WERI-Rb-1 (cell line): ENCODE results near the gene TREX2.

Experiments used
- DNase-seq: peaks from one replicate; pipeline ENCODE4 v3.0.0-alpha.2; 2020
- H3K27ac ChIP-seq: fragments of 250-450 bp; sonication (Bioruptor Pico); 2 replicates; pipeline ENCODE4 v1.5.1; 2020; ENCODE audit warnings: mild to moderate bottlenecking, moderate library complexity
- H3K27me3 ChIP-seq: fragments of 250-450 bp; sonication (Bioruptor Pico); 2 replicates; pipeline ENCODE4 v1.5.1; 2021; ENCODE audit warnings: mild to moderate bottlenecking, low read depth, moderate library complexity; ENCODE audit not compliant: insufficient read depth, severe bottlenecking
- H3K36me3 ChIP-seq: fragments of 250-450 bp; sonication (Bioruptor Pico); 2 replicates; pipeline ENCODE4 v1.5.1; 2020; ENCODE audit warnings: mild to moderate bottlenecking, moderate library complexity
- H3K4me3 ChIP-seq: 2 replicates; pipeline ENCODE4 v1.5.1; 2011; ENCODE audit warnings: low read depth, mild to moderate bottlenecking, control low read depth, low read length
- H3K9me3 ChIP-seq: fragments of 250-450 bp; sonication (Bioruptor Pico); 2 replicates; pipeline ENCODE4 v1.5.1; 2021; ENCODE audit warnings: mild to moderate bottlenecking, moderate library complexity; ENCODE audit not compliant: severe bottlenecking
- CTCF ChIP-seq: IDR thresholded peaks from 2 replicates; pipeline ENCODE4 v1.5.1; 2011; ENCODE audit warnings: low read depth, mild to moderate bottlenecking, control low read depth, inconsistent platforms, low read length

Gene TREX2

GRCh38 chrX:153448556-153449367 is 2.9 kb upstream of the TREX2 start:
- DNase-seq = no peak
- no peak for TF ChIP-seq CTCF
- Histone ChIP-seq H3K36me3 (peaks cover 9% of the 10 kb centered on the region), H3K27me3 (peaks cover 23% of the 10 kb centered on the region), H3K9me3 (no peaks in the 10 kb centered on the region), H3K27ac (no peak overlapping the region), H3K4me3 (no peak overlapping the region)

- Histone ChIP-seq H3K36me3 (peaks cover 9% of the 10 kb centered on the region), H3K27me3 (peaks cover 23% of the 10 kb centered on the region), H3K27ac (no peak overlapping the region), H3K9me3 (no peaks in the 10 kb centered on the region), H3K4me3 (no peak overlapping the region)
- TF ChIP-seq CTCF = no peak
- DNase-seq = no peak
These were observed 1.7 kb upstream of the TREX2 start for GRCh38 chrX:153447581-153447960.

GRCh38 chrX:153446950-153447580 is 1.2 kb upstream of the TREX2 start:
- Histone ChIP-seq H3K36me3 (peaks cover 9% of the 10 kb centered on the region), H3K27ac (no peak overlapping the region), H3K27me3 (peaks cover 20% of the 10 kb centered on the region), H3K4me3 (no peak overlapping the region), H3K9me3 (no peaks in the 10 kb centered on the region)
- TF ChIP-seq CTCF = no peak
- DNase-seq = no peak

DNA sequence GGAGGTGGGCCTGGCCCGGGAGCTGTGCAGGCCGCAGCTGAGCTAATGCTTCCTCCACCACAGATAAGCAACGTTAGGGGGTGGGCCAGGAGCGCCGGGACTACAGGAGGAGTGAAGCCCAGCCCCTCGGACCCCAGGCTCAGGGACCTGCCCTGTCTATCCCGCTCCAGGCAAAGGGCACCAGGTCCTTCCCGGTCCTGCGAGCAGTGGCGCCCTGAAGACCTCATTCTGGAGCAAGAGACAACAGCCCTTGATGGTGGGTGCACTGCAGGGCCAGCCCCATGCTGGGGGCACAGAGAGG is 730 bp upstream of the TREX2 start:
- no peak for DNase-seq
- no peak overlapping the region for H3K27ac ChIP-seq
- no peak for TF ChIP-seq CTCF
- H3K27me3 ChIP-seq = peaks cover 20% of the 10 kb centered on the region
- no peak overlapping the region for H3K4me3 ChIP-seq
- peaks cover 9% of the 10 kb centered on the region for H3K36me3 ChIP-seq
- no peaks in the 10 kb centered on the region for H3K9me3 ChIP-seq

DNA sequence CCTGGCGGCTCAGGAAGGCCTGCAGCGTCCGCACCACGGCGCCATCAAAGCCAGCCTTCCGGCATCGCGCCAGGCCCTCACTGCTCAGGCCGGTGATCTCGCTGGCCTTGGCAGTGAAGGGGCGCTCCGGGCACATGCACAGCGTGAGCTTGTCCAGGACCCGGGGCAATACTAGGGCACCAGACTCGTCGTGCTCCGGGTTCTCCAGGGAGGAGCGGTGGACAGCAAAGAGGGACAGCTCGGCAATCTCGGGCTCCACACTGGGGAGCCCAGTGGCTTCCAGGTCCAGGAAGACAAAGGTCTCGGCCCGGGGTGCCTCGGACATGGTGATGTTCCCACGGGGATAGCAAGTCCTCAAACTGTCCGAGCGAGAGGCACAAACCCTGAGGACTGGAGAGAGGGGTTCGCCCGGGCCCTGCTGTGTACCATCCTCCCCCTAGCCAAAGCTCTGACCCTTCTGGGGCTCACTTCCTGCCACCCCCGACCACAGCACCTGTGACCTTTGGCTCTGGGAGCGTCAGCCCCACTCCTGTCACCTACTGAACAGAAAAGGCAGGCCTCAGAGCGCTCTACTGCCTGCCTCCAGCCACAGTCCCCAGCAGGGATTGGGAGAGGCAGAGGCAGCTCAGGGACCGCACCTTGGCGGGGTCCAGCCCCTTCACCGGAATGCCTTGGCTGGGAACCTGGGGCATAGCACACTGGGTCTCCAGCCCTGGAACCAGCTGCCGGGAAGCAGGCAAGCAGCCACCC is 575 bp downstream of the TREX2 start:
- Histone ChIP-seq H3K27ac (no peak overlapping the region), H3K27me3 (peaks cover 13% of the 10 kb centered on the region)
- no peak for TF ChIP-seq CTCF

More for the DNA sequence above, 575 bp downstream of the TREX2 start:
- Histone ChIP-seq H3K36me3 (peaks cover 6% of the 10 kb centered on the region), H3K9me3 (no peaks in the 10 kb centered on the region), H3K4me3 (no peak overlapping the region)
- DNase-seq = no peak
